Thoracic aorta (tissue), 2 donors: ENCODE measurements around the gene EEFSEC. TPM values are rescaled to one million over a fixed set of nuclear protein-coding genes. Genes with fewer than 3 reads are reported as not detected.

ENCODE experiments used
- ATAC-seq: fragments of 150-250 bp; one replicate; pipeline ENCODE4 v1.8.0; 2017; ENCODE audit warnings: low read depth; ENCODE audit not compliant: insufficient number of reproducible peaks, low FRiP score
- DNase-seq: peaks from one replicate; pipeline ENCODE4 v3.0.0-alpha.2; 2020; ENCODE audit warnings: low spot score
- H3K27ac ChIP-seq, 2 donors: fragments of 200-600 bp; sonication (generic); 1 replicate in 1 of 2; 2 replicates in 1 of 2; pipeline ENCODE4 v1.5.1; 2016; ENCODE audit warnings: mild to moderate bottlenecking in 2 of 2, moderate library complexity in 2 of 2
- H3K27me3 ChIP-seq: fragments of 200-600 bp; sonication (generic); replicated peaks from 2 replicates; pipeline ENCODE4 v1.6.0; 2016; ENCODE audit warnings: mild to moderate bottlenecking; ENCODE audit not compliant: insufficient read depth
- H3K36me3 ChIP-seq: fragments of 200-600 bp; sonication (generic); one replicate; pipeline ENCODE4 v1.5.1; 2016
- H3K4me1 ChIP-seq, 2 donors: fragments of 200-600 bp; sonication (generic); 1 replicate in 1 of 2; 2 replicates in 1 of 2; pipeline versions ENCODE4 v1.5.1 to v1.6.0; 2016; ENCODE audit warnings: low read depth in 2 of 2, mild to moderate bottlenecking in 1 of 2; ENCODE audit not compliant: control insufficient read depth in 1 of 2
- H3K4me3 ChIP-seq: fragments of 200-600 bp; sonication (generic); 2 replicates; pipeline ENCODE4 v1.5.1; 2016; ENCODE audit warnings: mild to moderate bottlenecking
- H3K9me3 ChIP-seq: fragments of 200-600 bp; sonication (generic); 2 replicates; pipeline ENCODE4 v1.5.1; 2016
- CTCF ChIP-seq: fragments of 200-600 bp; sonication (generic); IDR thresholded peaks from one replicate; pipeline ENCODE4 v1.5.1; 2019; ENCODE audit warnings: antibody characterized with exemption
- total RNA-seq, 2 donors: library from RNA; depleted of rRNA; stranded (reverse); fragments of >200 nt; gene quantifications; one replicate each; pipeline versions ENCODE4 v1.1.0 to v1.2.3, GENCODE V29; 2016

The EEFSEC gene
- total RNA-seq, 2 donors from 2014 or later: 16.1 to 17.5 TPM

GRCh38 chr3:128287216-128287615, 133.9 kb downstream of the EEFSEC start:
- Histone ChIP-seq H3K9me3 (no peaks in the 10 kb centered on the region), H3K4me1 (peaks cover 6 to 12% of the 10 kb centered on the region in 2 donors), H3K36me3 (no peaks in the 10 kb centered on the region), H3K27ac (no peak overlapping the region), H3K4me3 (no peak overlapping the region), H3K27me3 (no peaks in the 10 kb centered on the region)
- no peak for ATAC-seq
- TF ChIP-seq CTCF: no peak
- DNase-seq: no peak

GRCh38 chr3:128289534-128289933, 136.3 kb downstream of the EEFSEC start:
- no peak overlapping the region for H3K4me3 ChIP-seq
- DNase-seq (no peak), ATAC-seq (no peak)
- no peaks in the 10 kb centered on the region for H3K9me3 ChIP-seq
- TF ChIP-seq CTCF: no peak
- H3K36me3 ChIP-seq: no peaks in the 10 kb centered on the region
- no peaks in the 10 kb centered on the region for H3K27me3 ChIP-seq
- H3K27ac ChIP-seq: no peak overlapping the region
- no peaks in the 10 kb centered on the region for H3K4me1 ChIP-seq

GRCh38 chr3:128290484-128290883, 137.2 kb downstream of the EEFSEC start:
- H3K9me3 ChIP-seq: no peaks in the 10 kb centered on the region
- no peaks in the 10 kb centered on the region for H3K36me3 ChIP-seq
- no peak for TF ChIP-seq CTCF
- no peak overlapping the region for H3K4me3 ChIP-seq
- no peak overlapping the region for H3K27ac ChIP-seq
- no peak for DNase-seq
- no peak for ATAC-seq
- no peaks in the 10 kb centered on the region for H3K4me1 ChIP-seq
- H3K27me3 ChIP-seq: no peaks in the 10 kb centered on the region

- Histone ChIP-seq H3K27ac (no peak overlapping the region), H3K4me3 (no peak overlapping the region), H3K36me3 (no peaks in the 10 kb centered on the region), H3K27me3 (no peaks in the 10 kb centered on the region), H3K4me1 (peaks cover 0 to 6% of the 10 kb centered on the region in 2 donors), H3K9me3 (no peaks in the 10 kb centered on the region)
- ATAC-seq: no peak
- TF ChIP-seq CTCF: no peak
- DNase-seq: no peak
These were observed 140.6 kb downstream of the EEFSEC start for GRCh38 chr3:128293930-128294329.

- no peaks in the 10 kb centered on the region for H3K9me3 ChIP-seq
- no peak for TF ChIP-seq CTCF
- DNase-seq: no peak
These were observed 141.8 kb downstream of the EEFSEC start for GRCh38 chr3:128294999-128295468.

More at GRCh38 chr3:128294999-128295468, 141.8 kb downstream of the EEFSEC start:
- Histone ChIP-seq H3K36me3 (no peaks in the 10 kb centered on the region), H3K4me3 (no peak overlapping the region), H3K27me3 (no peaks in the 10 kb centered on the region), H3K4me1 (peaks cover 0 to 6% of the 10 kb centered on the region in 2 donors), H3K27ac (no peak overlapping the region)
- ATAC-seq: no peak
